Measurements from ENCODE around the gene TENT4B. TPM values are rescaled to one million over a fixed set of nuclear protein-coding genes. Genes with fewer than 3 reads are reported as not detected.
A peak's percentile ranks its signal among the peaks of the same experiment; 100 is the strongest.
"Not testable (repeated sequence)": the region's sequence is repeated elsewhere in the genome, so short reads cannot be mapped to it uniquely, and the experiment has no call there.

TENT4B gene
- total RNA-seq, 2 donors from 2014 or later: 16.3 to 31.5 TPM

DNA sequence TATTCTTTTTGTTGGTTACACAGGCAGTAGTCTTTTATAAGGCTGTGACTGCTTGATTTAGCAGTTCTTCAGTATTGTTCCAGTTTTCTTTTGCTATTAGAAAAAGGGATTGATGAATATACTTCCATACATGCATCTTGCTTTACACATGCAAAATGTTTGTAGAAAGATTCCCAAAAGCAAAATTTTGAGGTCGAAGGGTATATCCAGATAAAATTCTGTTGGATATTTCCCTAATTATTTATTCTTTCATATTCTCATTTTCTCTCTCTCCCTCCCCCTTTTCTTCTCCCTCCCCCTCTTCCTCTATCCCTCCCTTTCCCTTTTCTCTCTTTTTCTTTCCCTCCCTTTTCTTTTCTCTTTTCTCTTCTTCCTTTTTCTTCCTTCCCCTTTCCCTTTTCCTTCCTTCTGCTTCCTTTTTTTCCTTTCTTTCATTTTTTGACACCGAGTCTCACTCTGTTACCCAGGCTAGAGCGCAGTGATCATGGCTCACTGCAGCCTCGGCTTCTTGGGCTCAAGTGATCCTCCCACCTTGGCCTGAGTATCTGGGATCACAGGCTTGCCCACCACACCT lies 66.4 kb downstream of the TENT4B start:
- Mint-ChIP-seq H3K9me3 (no peaks in the 10 kb centered on the region), H3K36me3 (ENCODE audit: low read depth) (peaks cover 98% of the 10 kb centered on the region)

DNA sequence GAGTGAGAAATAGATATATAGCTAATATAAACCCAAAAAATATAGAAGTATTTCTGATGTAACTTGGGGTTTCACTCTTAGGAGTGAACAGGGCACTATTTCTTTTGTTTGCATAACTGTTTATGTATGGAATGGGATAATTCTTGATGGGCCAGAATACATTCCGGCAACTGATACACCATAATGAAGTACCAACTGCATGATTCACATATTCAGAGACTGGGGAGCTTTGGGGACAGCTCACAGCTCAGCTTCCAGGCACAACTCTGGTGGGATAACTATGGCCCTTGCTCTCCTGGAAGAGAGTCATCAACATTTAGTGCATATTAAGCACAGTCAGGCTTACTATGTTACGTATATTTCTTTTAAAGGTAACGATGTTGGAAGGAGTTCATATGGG lies 71.2 kb downstream of the TENT4B start:
- no peak for ATAC-seq (replicated peaks)
- Mint-ChIP-seq H3K27ac (no peak overlapping the region), H3K27me3 (no peaks in the 10 kb centered on the region), H3K9me3 (no peaks in the 10 kb centered on the region), H3K36me3 (ENCODE audit: low read depth) (peaks cover 98% of the 10 kb centered on the region), H3K4me1 (peaks cover 4% of the 10 kb centered on the region), H3K4me3 (no peak overlapping the region)

More for the DNA sequence above, 66.4 kb downstream of the TENT4B start:
- no peak for ATAC-seq (replicated peaks)
- Mint-ChIP-seq H3K4me1 (no peaks in the 10 kb centered on the region), H3K27me3 (no peaks in the 10 kb centered on the region), H3K27ac (no peak overlapping the region), H3K4me3 (no peak overlapping the region)

DNA sequence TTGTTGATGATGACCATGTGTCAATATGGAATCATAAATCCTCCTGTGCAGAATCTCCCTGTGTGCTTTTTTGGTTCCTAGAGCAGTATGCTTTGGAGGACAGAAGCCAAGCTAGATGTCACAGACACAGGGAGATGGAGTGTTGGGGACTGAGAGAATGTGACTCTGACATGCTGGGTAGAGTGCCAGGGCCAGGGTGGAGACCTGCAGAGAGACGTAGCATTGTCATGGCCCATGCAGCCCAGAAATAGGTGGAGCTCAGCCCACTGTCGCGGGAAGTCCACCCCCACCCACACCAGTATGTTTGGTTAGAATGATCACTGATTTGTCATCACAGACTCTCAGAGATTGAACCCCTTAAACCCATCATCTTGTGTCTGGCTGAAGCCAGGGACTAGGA lies 74.0 kb downstream of the TENT4B start:
- H3K36me3 Mint-ChIP-seq (ENCODE audit: low read depth): peaks cover 94% of the 10 kb centered on the region
- peaks cover 4% of the 10 kb centered on the region for H3K4me1 Mint-ChIP-seq
- H3K27me3 Mint-ChIP-seq: no peaks in the 10 kb centered on the region
- H3K4me3 Mint-ChIP-seq: no peak overlapping the region
- ATAC-seq (replicated peaks): peak; percentile 12
- H3K9me3 Mint-ChIP-seq: no peaks in the 10 kb centered on the region
- H3K27ac Mint-ChIP-seq: peak overlapping the region; percentile 54

DNA sequence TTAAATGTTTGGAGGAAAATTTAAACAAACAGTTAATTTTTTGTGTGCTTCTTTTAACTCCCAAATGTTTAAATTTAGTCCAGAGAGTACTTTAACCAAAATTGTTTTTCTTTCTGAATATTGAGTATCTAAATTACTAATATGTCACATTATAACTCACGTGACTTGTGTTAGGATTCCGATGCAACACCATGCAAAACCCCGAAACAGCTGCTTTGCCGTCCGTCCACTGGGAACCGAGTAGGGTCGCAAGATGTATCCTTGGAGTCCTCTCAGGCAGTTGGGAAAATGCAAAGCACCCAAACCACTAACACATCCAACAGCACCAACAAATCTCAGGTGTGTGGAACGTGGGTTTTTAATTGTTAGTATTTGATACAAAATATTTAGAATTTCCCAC lies 74.6 kb downstream of the TENT4B start:
- H3K9me3 Mint-ChIP-seq: no peaks in the 10 kb centered on the region
- no peak overlapping the region for H3K4me3 Mint-ChIP-seq
- H3K4me1 Mint-ChIP-seq: peaks cover 4% of the 10 kb centered on the region
- ATAC-seq (replicated peaks): no peak
- H3K36me3 Mint-ChIP-seq (ENCODE audit: low read depth): peaks cover 88% of the 10 kb centered on the region
- no peak overlapping the region for H3K27ac Mint-ChIP-seq
- H3K27me3 Mint-ChIP-seq: no peaks in the 10 kb centered on the region

DNA sequence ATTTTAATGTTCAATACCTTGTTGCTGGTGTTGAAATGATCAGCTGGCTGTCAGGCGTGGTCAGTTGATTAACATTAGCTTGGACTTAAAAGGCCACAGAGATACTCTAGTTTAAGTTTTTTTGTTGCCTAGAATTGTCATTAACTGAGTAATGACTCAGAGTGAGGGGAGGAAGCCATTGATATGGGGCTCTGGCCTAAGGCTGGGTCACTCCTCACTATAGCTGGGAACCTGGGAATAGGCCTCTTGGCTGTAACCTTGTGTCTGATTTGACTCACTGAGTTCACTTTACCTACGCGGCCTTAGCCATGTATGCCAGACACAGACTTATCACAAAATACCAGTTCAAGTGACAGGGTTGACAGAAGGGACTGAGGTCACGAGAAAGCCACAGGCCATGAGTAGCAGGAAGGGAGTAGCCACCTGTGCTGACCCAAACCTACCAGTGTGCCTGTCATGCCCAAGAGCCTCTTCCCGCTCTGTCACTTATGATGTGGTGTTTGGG lies 75.3 kb downstream of the TENT4B start:
- peak; percentile 31 for ATAC-seq (replicated peaks)

DNA sequence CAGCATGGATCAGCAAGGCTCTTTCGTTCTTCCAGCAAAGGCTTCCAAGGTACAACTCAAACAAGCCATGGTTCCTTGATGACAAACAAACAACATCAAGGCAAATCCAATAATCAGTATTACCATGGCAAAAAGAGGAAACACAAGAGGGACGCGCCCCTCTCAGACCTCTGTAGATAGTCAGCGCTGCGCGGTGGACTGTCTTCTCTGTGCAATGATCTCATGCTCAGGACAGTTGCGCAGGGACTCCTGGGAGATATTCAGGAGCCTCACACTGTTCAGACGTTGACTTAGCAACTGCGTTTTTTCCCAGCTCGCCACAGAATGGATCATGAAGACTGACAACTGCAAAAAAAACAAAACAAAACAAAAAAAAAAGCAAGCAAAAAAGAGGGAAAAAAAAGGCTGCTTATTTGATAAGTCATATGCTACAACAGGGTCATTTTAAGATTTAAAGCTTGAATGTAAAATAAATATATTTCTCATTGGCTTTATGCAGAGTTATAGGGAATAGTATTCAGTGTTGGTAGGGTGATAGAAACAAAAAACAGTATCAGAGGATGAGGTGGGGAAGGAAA lies 76.1 kb downstream of the TENT4B start:
- Mint-ChIP-seq H3K4me3 (no peak overlapping the region), H3K9me3 (no peaks in the 10 kb centered on the region), H3K27ac (no peak overlapping the region), H3K36me3 (ENCODE audit: low read depth) (peaks cover 72% of the 10 kb centered on the region), H3K4me1 (peaks cover 4% of the 10 kb centered on the region), H3K27me3 (no peaks in the 10 kb centered on the region)
- no peak for ATAC-seq (replicated peaks)

More for the DNA sequence above, 75.3 kb downstream of the TENT4B start:
- H3K27ac Mint-ChIP-seq: no peak overlapping the region
- no peaks in the 10 kb centered on the region for H3K9me3 Mint-ChIP-seq
- peaks cover 81% of the 10 kb centered on the region for H3K36me3 Mint-ChIP-seq (ENCODE audit: low read depth)
- H3K27me3 Mint-ChIP-seq: no peaks in the 10 kb centered on the region
- peaks cover 4% of the 10 kb centered on the region for H3K4me1 Mint-ChIP-seq
- no peak overlapping the region for H3K4me3 Mint-ChIP-seq

DNA sequence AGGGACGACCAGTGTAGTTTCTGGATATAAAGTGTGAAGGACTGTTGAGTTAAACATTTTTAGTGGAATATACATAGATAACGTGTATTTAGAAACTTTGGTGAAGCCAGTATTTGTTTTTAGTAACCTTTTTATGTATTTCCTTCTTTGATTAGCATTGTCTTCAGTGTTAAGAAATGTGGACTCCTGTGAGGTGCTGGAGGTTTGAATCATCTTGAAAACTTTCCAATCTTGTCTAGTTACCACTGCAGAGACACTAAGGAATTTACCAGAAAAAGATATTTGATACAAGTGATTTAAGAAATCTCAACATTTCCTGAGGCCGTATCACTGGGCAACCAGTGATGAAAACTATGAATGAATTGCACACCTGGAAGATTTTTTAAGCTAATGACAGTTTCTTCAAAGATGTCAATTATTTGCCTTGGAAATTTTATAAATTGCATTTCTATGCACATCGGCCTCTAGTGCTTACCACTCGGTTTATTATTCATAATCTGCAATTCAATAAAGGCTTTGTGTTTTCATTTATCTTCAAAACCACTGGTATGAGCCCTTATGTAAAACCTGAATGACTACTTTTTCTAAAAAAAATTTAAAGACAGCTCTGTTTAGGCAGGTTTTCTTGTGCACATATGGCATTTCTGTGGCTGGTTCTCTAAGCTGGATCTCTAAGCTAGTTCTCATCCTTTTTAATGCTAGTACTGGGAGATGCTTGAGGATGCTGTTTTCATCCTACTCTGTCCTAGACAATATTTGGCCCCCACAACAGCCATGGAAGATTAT lies 81.9 kb downstream of the TENT4B start:
- no peaks in the 10 kb centered on the region for H3K27me3 Mint-ChIP-seq
- H3K27ac Mint-ChIP-seq: no peak overlapping the region
- H3K9me3 Mint-ChIP-seq: no peaks in the 10 kb centered on the region
- peaks cover 15% of the 10 kb centered on the region for H3K36me3 Mint-ChIP-seq (ENCODE audit: low read depth)
- no peak for ATAC-seq (replicated peaks)
- H3K4me3 Mint-ChIP-seq: no peak overlapping the region
- H3K4me1 Mint-ChIP-seq: no peaks in the 10 kb centered on the region

DNA sequence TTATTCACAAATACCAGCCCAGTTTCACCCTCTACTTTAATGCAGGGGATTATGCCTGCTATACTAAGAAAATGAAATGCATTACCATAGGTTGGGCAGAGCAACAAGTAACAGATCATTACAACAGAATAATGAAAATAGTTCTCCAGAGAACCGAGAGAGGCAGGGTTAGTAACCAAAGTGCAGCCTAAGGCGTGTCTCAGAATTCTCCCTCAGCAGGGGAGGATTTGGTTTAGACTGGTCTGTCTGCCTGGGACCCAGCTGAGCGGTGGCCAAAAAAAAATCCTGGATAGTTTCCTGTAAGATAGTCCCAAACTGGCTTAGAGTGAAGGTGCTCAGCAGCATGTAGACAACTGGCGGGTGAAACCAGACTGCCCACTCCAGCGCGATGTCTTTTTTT lies 82.5 kb downstream of the TENT4B start:
- no peak overlapping the region for H3K4me3 Mint-ChIP-seq
- H3K9me3 Mint-ChIP-seq: no peaks in the 10 kb centered on the region
- H3K4me1 Mint-ChIP-seq: no peaks in the 10 kb centered on the region
- H3K36me3 Mint-ChIP-seq (ENCODE audit: low read depth): peaks cover 9% of the 10 kb centered on the region
- ATAC-seq (replicated peaks): no peak
- H3K27ac Mint-ChIP-seq: no peak overlapping the region
- H3K27me3 Mint-ChIP-seq: no peaks in the 10 kb centered on the region

DNA sequence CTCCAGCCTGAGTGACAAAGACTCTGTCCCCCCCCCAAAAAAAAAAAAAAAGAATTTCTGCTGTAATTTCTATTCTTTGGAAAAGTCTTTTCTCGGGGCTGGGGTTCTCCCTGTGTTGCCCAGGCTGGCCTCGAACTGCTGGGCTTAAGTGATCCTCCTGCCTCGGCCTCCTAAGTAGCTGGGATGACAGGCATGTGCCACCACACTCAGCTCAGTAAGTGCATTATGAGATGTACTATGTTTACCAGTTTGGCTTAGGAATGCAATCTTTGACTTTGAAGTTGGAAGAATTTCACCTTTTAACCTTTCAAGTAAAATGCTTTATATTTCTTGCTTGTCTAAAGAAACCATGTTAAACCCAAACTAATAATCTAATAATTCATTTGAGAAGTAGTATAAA lies 85.2 kb downstream of the TENT4B start:
- Mint-ChIP-seq H3K27me3 (no peaks in the 10 kb centered on the region), H3K9me3 (no peaks in the 10 kb centered on the region), H3K4me1 (no peaks in the 10 kb centered on the region), H3K27ac (no peak overlapping the region), H3K36me3 (ENCODE audit: low read depth) (no peaks in the 10 kb centered on the region), H3K4me3 (no peak overlapping the region)
- ATAC-seq (replicated peaks): no peak

DNA sequence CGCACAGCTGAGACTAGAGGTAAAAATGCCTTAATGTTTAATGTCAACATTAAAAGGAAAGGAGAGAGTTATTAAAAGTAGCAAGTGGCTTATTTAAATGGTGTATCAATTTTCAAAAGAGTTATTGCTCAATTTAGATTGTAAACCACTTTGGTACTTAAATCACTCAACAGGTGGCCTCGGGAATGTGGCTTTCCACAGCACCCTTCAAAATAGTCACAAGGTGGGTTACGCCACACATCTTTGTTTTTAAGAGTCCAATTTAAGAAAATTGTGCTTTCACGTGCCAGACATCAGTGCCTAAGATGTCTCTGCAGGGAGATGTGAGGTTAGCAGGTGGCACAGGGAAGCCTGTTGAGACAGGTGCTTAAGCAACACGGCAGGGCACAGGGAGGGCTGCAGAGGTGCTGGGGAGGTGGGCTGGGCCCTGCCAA lies 85.8 kb downstream of the TENT4B start:
- Mint-ChIP-seq H3K4me1 (no peaks in the 10 kb centered on the region), H3K27ac (no peak overlapping the region), H3K4me3 (no peak overlapping the region), H3K9me3 (no peaks in the 10 kb centered on the region), H3K36me3 (ENCODE audit: low read depth) (no peaks in the 10 kb centered on the region), H3K27me3 (no peaks in the 10 kb centered on the region)
- ATAC-seq (replicated peaks): no peak

DNA sequence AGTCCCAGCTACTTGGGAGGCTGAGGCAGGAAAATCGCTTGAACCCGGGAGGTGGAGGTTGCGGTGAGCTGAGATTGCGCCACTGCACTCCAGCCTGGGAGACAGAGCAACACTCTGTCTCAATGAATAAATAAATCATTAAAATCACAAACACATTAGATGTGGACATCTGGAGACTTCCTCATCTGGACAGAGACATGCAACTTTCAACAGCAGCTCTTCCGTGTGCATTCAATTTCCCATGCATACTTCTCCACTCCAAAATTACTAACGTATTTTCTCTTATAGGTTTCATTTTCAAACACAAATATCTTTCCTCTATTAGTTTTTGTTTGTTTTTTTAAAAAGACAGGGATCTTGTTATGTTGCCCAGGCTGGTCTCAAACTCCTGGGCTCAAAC lies 89.9 kb downstream of the TENT4B start:
- H3K27me3 Mint-ChIP-seq; H3K9me3 Mint-ChIP-seq; H3K36me3 Mint-ChIP-seq (ENCODE audit: low read depth); ATAC-seq (replicated peaks); H3K4me1 Mint-ChIP-seq; H3K4me3 Mint-ChIP-seq; H3K27ac Mint-ChIP-seq: not testable (repeated sequence)

DNA sequence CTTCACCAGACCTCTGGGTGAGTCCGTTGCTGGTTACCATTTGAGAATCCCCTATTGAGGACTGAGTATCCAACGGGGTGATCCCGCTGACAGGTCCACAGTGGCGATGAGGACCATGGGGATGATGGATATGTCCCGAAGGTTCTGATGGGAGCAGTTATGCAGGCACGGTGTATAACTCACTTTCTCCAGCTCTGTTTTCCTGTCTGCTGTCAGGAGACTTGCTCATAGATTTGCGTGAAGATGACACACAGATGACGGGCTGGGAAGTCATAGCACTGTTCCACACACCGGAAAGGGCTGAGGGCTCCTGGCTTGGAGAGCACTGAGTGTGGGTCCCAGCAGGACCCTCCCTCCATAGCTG lies 91.0 kb downstream of the TENT4B start:
- ATAC-seq (replicated peaks): no peak
- no peaks in the 10 kb centered on the region for H3K4me1 Mint-ChIP-seq
- H3K27me3 Mint-ChIP-seq: no peaks in the 10 kb centered on the region
- H3K27ac Mint-ChIP-seq: no peak overlapping the region
- H3K36me3 Mint-ChIP-seq (ENCODE audit: low read depth): no peaks in the 10 kb centered on the region
- H3K4me3 Mint-ChIP-seq: no peak overlapping the region
- no peaks in the 10 kb centered on the region for H3K9me3 Mint-ChIP-seq

DNA sequence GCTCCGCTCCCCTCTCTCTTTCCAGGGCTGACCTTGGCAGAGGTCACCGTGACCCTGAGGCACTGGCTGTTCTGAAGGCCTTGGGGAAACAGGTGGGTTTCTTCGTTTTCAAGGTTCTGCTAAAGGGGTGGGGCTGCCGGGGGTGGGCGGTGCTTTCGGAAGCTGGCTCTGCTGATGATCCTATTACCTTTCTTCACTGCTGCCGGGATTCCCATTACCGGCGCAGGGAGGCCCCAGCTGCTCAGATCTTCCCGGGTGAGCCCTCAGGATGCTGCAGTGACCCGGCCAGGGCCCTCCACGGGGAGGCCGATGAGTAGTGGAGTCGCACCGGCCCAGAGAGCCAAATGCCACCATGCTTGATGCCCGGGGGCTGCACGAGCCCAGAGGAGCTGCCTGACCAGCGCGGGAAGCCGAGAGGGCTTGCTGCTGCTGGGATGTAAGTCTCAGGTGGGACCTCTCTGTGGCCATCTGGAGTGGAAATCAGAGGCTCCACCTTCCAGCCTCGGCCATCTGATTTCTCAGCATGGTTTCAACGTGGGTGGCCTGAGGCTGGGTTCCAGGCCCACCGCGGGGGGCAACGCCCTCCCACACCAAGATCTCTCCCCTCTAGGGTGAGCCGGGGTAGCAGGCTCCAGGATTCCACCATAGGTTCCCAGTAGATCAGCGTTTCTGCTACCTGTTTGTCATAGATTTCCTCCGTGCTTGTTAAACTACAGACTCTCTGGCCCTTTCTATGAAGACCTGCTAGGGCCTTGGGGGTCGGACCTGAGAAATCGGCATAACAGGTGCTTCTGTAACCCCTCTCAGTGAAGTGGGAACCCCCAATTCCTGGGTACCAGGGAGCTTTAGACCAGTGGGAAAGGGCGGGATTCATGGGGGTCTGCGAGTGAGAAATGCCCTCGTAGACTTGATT lies 91.7 kb downstream of the TENT4B start:
- peak overlapping the region; percentile 87 for H3K27ac Mint-ChIP-seq
- no peaks in the 10 kb centered on the region for H3K4me1 Mint-ChIP-seq
- ATAC-seq (replicated peaks): no peak
- no peaks in the 10 kb centered on the region for H3K27me3 Mint-ChIP-seq
- peak overlapping the region; percentile 80 for H3K4me3 Mint-ChIP-seq
- no peaks in the 10 kb centered on the region for H3K36me3 Mint-ChIP-seq (ENCODE audit: low read depth)
- H3K9me3 Mint-ChIP-seq: no peaks in the 10 kb centered on the region

Measured in activated T-helper 17 cell treated with anti-CD3 and anti-CD28 coated beads, Interleukin-2, amount 50 U/mL, for 72 hours (primary cell).